Measurements from ENCODE around the gene NTMT1.
A peak's percentile ranks its signal among the peaks of the same experiment; 100 is the strongest.

Gene NTMT1, protein sequence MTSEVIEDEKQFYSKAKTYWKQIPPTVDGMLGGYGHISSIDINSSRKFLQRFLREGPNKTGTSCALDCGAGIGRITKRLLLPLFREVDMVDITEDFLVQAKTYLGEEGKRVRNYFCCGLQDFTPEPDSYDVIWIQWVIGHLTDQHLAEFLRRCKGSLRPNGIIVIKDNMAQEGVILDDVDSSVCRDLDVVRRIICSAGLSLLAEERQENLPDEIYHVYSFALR

DNA sequence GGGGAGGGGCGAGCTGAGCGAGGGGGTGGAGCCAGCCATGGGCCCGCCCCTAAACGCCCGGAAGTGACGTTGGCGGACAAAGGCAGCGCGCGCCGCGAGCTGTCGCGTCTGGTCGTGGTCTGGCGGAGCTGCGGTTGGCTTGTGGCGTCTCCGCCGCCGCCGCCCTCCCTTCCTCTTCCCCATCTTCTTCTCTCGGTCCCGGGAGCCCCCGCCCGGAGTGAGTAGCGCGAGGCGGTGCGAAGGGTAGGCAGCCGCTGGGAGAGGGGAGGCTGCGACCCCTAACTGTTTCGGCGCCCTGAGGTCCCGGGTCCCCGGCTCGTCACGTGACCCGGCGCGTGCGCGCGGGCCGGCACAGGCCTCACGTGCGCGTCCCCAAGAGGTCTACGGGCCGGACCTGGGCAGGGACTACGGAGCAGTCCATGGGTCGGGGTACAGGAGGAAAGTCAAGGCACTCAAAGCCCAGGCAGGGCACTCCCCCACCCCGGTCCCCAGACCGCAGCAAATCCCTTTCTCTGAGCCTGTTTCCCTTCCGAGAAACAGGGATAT lies at the start of gene NTMT1:
Gene NTMT1 (plus strand): TSS at position 85 of the 546 bp plus-strand sequence. CDS start 6,541 bp downstream, outside the sequence.
- Histone ChIP-seq H3K79me2 (peaks cover 10% of the 10 kb centered on the region), H3K9ac (no peak within 1 kb of the TSS), H3K27ac (peak within 1 kb of the TSS; percentile 83), H3K27me3 (ENCODE audit: control insufficient read depth, insufficient read depth, low read length) (no peaks in the 10 kb centered on the region), H3K4me1 (peaks cover 3% of the 10 kb centered on the region), H3K9me3 (ENCODE audit: control insufficient read depth, low read length) (no peaks in the 10 kb centered on the region), H3K4me3 (ENCODE audit: low read depth, low read length) (peak within 1 kb of the TSS; percentile 76), H2AFZ (peak within 1 kb of the TSS; percentile 74), H3K4me2 (ENCODE audit: low read length) (peak within 1 kb of the TSS; percentile 83), H3K36me3 (ENCODE audit: control insufficient read depth, insufficient read depth, low read length) (no peaks in the 10 kb centered on the region)
- TF ChIP-seq, protein P1, sequence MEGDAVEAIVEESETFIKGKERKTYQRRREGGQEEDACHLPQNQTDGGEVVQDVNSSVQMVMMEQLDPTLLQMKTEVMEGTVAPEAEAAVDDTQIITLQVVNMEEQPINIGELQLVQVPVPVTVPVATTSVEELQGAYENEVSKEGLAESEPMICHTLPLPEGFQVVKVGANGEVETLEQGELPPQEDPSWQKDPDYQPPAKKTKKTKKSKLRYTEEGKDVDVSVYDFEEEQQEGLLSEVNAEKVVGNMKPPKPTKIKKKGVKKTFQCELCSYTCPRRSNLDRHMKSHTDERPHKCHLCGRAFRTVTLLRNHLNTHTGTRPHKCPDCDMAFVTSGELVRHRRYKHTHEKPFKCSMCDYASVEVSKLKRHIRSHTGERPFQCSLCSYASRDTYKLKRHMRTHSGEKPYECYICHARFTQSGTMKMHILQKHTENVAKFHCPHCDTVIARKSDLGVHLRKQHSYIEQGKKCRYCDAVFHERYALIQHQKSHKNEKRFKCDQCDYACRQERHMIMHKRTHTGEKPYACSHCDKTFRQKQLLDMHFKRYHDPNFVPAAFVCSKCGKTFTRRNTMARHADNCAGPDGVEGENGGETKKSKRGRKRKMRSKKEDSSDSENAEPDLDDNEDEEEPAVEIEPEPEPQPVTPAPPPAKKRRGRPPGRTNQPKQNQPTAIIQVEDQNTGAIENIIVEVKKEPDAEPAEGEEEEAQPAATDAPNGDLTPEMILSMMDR (IDR thresholded peaks at IDR 0.05): no peak

DNA sequence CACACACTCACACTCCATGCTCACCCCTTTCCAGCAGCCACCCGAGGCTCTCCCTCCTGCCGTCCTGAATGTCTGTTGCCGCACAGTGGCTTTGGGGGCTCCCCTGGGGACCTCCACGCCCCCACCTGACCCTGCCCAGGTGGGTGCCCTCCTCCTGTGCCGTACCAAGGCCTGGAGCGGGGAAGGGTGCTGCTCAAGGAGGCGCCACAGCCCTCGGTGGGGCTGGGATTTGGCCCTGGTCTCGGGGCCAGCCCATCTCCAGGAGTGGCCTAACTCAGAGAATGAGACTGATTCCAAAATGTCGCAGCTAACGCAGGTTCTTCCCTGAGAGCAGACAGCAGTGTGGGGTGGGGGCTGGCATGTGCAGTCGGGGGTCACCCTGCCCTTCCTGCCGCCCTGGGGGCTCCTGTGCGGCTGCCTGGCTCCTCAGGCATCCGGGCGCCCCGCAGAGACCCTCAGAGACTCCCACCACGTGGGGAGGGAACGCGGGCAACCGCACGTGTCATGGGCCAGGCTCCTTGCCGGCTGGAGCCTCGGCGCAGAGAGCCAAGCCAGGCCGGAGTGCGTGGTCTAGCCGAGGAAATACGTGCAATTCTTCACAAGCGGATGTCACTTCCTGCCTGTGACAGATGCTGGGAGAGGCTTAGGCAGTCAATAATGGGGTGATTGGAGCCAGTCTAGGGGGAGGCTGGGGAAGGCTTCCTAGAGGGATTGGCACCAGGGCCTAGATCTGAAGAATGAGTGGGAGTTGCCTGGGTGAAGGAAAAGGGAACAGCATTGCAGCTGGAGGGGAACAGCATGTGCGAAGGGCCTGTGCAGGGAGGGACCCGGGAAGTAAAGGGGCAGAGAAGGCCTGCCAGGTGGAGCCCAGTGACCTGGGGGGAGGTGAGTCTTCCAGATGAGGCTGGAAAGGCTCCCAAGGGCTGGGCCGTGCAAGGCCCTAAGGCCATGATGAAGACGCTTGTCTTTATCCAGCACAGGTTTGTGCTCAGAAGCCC lies 49.1 kb upstream of the NTMT1 start:
- Histone ChIP-seq H3K9ac (no peak overlapping the region), H3K79me2 (no peaks in the 10 kb centered on the region), H3K27me3 (ENCODE audit: control insufficient read depth, insufficient read depth, low read length) (no peaks in the 10 kb centered on the region), H3K36me3 (ENCODE audit: control insufficient read depth, insufficient read depth, low read length) (no peaks in the 10 kb centered on the region), H3K27ac (no peak overlapping the region), H2AFZ (no peak overlapping the region), H3K4me2 (ENCODE audit: low read length) (no peak overlapping the region), H3K4me1 (no peaks in the 10 kb centered on the region), H3K9me3 (ENCODE audit: control insufficient read depth, low read length) (no peaks in the 10 kb centered on the region), H3K4me3 (ENCODE audit: low read depth, low read length) (no peak overlapping the region)
- TF ChIP-seq, protein P1 (IDR thresholded peaks at IDR 0.05): no peak

DNA sequence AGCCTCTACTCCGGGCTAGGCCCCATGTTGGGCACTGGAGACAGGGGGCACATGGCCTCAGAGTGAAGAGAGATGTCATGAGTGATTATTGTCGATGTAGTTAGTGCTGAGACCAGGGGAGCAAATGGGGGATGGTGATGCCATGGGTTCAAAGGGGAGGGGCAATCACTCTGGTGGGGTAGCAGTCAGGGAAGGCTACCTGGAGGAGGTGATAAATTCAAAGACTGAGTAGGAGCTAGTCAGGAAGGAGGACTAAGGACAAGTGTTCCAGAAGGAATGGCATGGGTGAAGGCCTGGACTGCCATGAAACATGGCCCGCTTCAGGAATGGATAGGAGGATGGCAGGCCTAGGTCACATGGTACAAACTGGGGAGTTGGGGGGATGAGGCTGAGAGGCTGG lies 46.7 kb upstream of the NTMT1 start:
- H3K36me3 ChIP-seq (ENCODE audit: control insufficient read depth, insufficient read depth, low read length): no peaks in the 10 kb centered on the region
- H3K4me1 ChIP-seq: no peaks in the 10 kb centered on the region
- H3K9me3 ChIP-seq (ENCODE audit: control insufficient read depth, low read length): no peaks in the 10 kb centered on the region
- no peak overlapping the region for H3K4me2 ChIP-seq (ENCODE audit: low read length)
- H3K9ac ChIP-seq: no peak overlapping the region
- H3K27ac ChIP-seq: no peak overlapping the region
- no peak overlapping the region for H2AFZ ChIP-seq
- no peaks in the 10 kb centered on the region for H3K79me2 ChIP-seq
- H3K27me3 ChIP-seq (ENCODE audit: control insufficient read depth, insufficient read depth, low read length): no peaks in the 10 kb centered on the region
- H3K4me3 ChIP-seq (ENCODE audit: low read depth, low read length): no peak overlapping the region
- TF ChIP-seq, protein P1 (IDR thresholded peaks at IDR 0.05): no peak

DNA sequence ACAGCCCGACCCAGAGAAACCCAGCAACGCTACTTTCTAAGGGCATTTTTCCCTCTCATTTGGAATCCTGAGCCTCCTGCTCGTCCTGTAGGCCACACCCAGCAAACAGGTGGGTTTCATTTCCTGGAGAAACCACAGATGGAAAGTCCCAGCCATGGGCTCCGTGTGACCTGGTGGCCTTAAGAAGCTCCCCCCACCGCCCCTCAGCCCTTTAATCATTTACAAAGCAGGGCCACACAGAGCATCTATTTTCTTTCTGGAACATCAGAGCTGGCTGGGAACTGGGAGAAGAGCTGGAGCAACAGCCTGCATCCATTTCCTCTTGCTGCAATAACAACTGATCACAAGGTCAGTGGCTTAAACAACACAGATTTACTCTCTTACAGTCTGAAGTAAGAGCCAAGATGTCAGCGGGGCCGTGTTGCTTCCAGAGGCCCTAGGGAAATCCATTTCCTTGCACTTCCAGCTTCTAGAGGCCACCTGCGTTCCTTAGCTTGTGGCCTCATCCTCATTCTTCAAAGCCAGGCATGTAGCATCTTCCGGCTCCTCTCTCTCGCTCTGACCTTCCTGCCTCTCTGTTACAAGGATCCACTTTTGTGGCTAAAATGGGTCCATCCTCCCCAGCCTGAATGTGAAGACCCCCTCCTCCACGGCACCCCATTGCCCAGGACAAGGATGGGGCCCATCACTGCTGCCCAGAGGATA lies 45.6 kb upstream of the NTMT1 start:
- no peaks in the 10 kb centered on the region for H3K9me3 ChIP-seq (ENCODE audit: control insufficient read depth, low read length)
- H3K4me1 ChIP-seq: no peaks in the 10 kb centered on the region
- no peak overlapping the region for H3K9ac ChIP-seq
- TF ChIP-seq, protein P1 (IDR thresholded peaks at IDR 0.05): no peak
- no peak overlapping the region for H3K4me3 ChIP-seq (ENCODE audit: low read depth, low read length)
- H3K36me3 ChIP-seq (ENCODE audit: control insufficient read depth, insufficient read depth, low read length): no peaks in the 10 kb centered on the region
- H3K79me2 ChIP-seq: no peaks in the 10 kb centered on the region
- H3K27me3 ChIP-seq (ENCODE audit: control insufficient read depth, insufficient read depth, low read length): no peaks in the 10 kb centered on the region
- no peak overlapping the region for H3K4me2 ChIP-seq (ENCODE audit: low read length)
- H3K27ac ChIP-seq: no peak overlapping the region
- H2AFZ ChIP-seq: no peak overlapping the region
